Trophoblast cell (in vitro differentiated cells and primary cell): ENCODE data around the gene KIRREL3.

Source experiments
- DNase-seq, 2 donors: peaks; one replicate each; pipeline ENCODE4 v3.0.0-alpha.2; 2016
- H2AFZ ChIP-seq: 2 replicates; pipeline ENCODE4 v1.6.1; 2013; ENCODE audit warnings: low read length, moderate library complexity, mild to moderate bottlenecking; ENCODE audit not compliant: insufficient read depth, poor library complexity
- H2AK5ac ChIP-seq: 2 replicates; pipeline ENCODE4 v1.6.1; 2013; ENCODE audit warnings: mild to moderate bottlenecking, low read length
- H2BK120ac ChIP-seq: 2 replicates; pipeline ENCODE4 v1.6.1; 2013; ENCODE audit warnings: low read length, mild to moderate bottlenecking, moderate library complexity; ENCODE audit not compliant: insufficient read depth, poor library complexity
- H2BK12ac ChIP-seq: 2 replicates; pipeline ENCODE4 v1.6.1; 2013; ENCODE audit warnings: mild to moderate bottlenecking, low read length, moderate library complexity
- H2BK5ac ChIP-seq: 2 replicates; pipeline ENCODE4 v1.6.1; 2013; ENCODE audit warnings: low read length, low read depth, moderate library complexity, mild to moderate bottlenecking; ENCODE audit not compliant: poor library complexity
- H3K14ac ChIP-seq: 2 replicates; pipeline ENCODE4 v1.6.1; 2013; ENCODE audit warnings: mild to moderate bottlenecking, low read length
- H3K18ac ChIP-seq: 2 replicates; pipeline ENCODE4 v1.6.1; 2013; ENCODE audit warnings: mild to moderate bottlenecking, low read length
- H3K23ac ChIP-seq: 2 replicates; pipeline ENCODE4 v1.6.1; 2013; ENCODE audit warnings: low read length
- H3K27ac ChIP-seq: 2 replicates; pipeline ENCODE4 v1.5.1; 2013; ENCODE audit warnings: low read depth, mild to moderate bottlenecking, inconsistent platforms, low read length, moderate library complexity
- H3K27me3 ChIP-seq: 2 replicates; pipeline ENCODE4 v1.6.1; 2013; ENCODE audit warnings: inconsistent platforms, mild to moderate bottlenecking, low read length, moderate library complexity; ENCODE audit not compliant: insufficient read depth
- H3K36me3 ChIP-seq, 2 experiments: 1 replicate in 1 of 2; 2 replicates in 1 of 2; pipeline ENCODE4 v1.6.1; 2013; ENCODE audit warnings: low read length in 2 of 2, mild to moderate bottlenecking in 2 of 2, moderate library complexity in 1 of 2; ENCODE audit not compliant: insufficient read depth in 2 of 2, control insufficient read depth in 1 of 2
- H3K4ac ChIP-seq: 2 replicates; pipeline ENCODE4 v1.6.1; 2013; ENCODE audit warnings: low read depth, mild to moderate bottlenecking, low read length, moderate library complexity
- H3K4me1 ChIP-seq, 2 experiments: 1 replicate in 1 of 2; 2 replicates in 1 of 2; pipeline ENCODE4 v1.6.1; 2013; ENCODE audit warnings: low read length in 2 of 2, mild to moderate bottlenecking in 2 of 2, moderate library complexity in 1 of 2; ENCODE audit not compliant: insufficient read depth in 2 of 2, control insufficient read depth in 1 of 2
- H3K4me2 ChIP-seq: 2 replicates; pipeline ENCODE4 v1.6.1; 2013; ENCODE audit warnings: inconsistent platforms, mild to moderate bottlenecking, low read length, moderate library complexity
- H3K4me3 ChIP-seq: 2 replicates; pipeline ENCODE4 v1.5.1; 2013; ENCODE audit warnings: mild to moderate bottlenecking, low read depth, low read length, inconsistent platforms
- H3K79me1 ChIP-seq: one replicate; pipeline ENCODE4 v1.6.1; 2013; ENCODE audit warnings: low read length
- H3K79me2 ChIP-seq: 2 replicates; pipeline ENCODE4 v1.6.1; 2013; ENCODE audit warnings: low read length, mild to moderate bottlenecking; ENCODE audit not compliant: control insufficient read depth, insufficient read depth, poor library complexity
- H3K9ac ChIP-seq: 2 replicates; pipeline ENCODE4 v1.6.1; 2013; ENCODE audit warnings: mild to moderate bottlenecking, low read length
- H3K9me3 ChIP-seq: 2 replicates; pipeline ENCODE4 v1.6.1; 2013; ENCODE audit warnings: low read depth, mild to moderate bottlenecking, control low read depth, inconsistent platforms, low read length; ENCODE audit not compliant: insufficient read depth
- H4K12ac ChIP-seq: 2 replicates; pipeline ENCODE4 v1.6.1; 2013; ENCODE audit warnings: low read depth, mild to moderate bottlenecking, low read length, moderate library complexity
- H4K8ac ChIP-seq: 2 replicates; pipeline ENCODE4 v1.6.1; 2013; ENCODE audit warnings: low read depth, mild to moderate bottlenecking, low read length, moderate library complexity
- H4K91ac ChIP-seq: one replicate; pipeline ENCODE4 v1.6.1; 2013; ENCODE audit warnings: low read depth, mild to moderate bottlenecking, low read length, moderate library complexity
- WGBS: extraction: QIAGEN DNeasy Blood & Tissue Kit; methylation state at CpG from one replicate; pipeline ENCODE4 v1.1.7; 2013; ENCODE audit warnings: missing lambda C conversion rate; ENCODE audit not compliant: insufficient read length, insufficient coverage; ENCODE audit errors: extremely low coverage; 5-methylcytosine and 5-hydroxymethylcytosine counted together

Gene KIRREL3

GRCh38 chr11:126673319-126673718 is 327.3 kb downstream of the KIRREL3 start:
- no CpG with 5 or more reads among the region's 1 CpG for WGBS
- Histone ChIP-seq H2AK5ac (no peak overlapping the region), H3K4me3 (no peak overlapping the region), H4K12ac (no peak overlapping the region), H4K8ac (no peak overlapping the region), H3K36me3 (no peaks in the 10 kb centered on the region), H2AFZ (no peak overlapping the region), H3K18ac (no peak overlapping the region), H2BK120ac (no peak overlapping the region), H3K4me2 (no peak overlapping the region), H4K91ac (no peak overlapping the region), H3K4ac (no peak overlapping the region), H3K79me1 (no peaks in the 10 kb centered on the region), H3K14ac (no peak overlapping the region), H3K4me1 (no peaks in the 10 kb centered on the region), H3K9ac (no peak overlapping the region), H2BK12ac (no peak overlapping the region), H3K79me2 (no peaks in the 10 kb centered on the region), H3K27me3 (no peaks in the 10 kb centered on the region), H2BK5ac (no peak overlapping the region), H3K27ac (no peak overlapping the region), H3K9me3 (peaks cover 2% of the 10 kb centered on the region), H3K23ac (no peak overlapping the region)
- no peak for DNase-seq

- DNase-seq, result no peak
- peaks cover 2% of the 10 kb centered on the region for H3K9me3 ChIP-seq
- no peak overlapping the region for H2BK120ac ChIP-seq
Measured at GRCh38 chr11:126669416-126669815, 331.2 kb downstream of the KIRREL3 start.

GRCh38 chr11:126664643-126665042 is 335.9 kb downstream of the KIRREL3 start:
- Histone ChIP-seq H3K23ac (no peak overlapping the region), H2BK12ac (no peak overlapping the region), H2BK5ac (no peak overlapping the region), H2AK5ac (no peak overlapping the region), H3K27ac (no peak overlapping the region), H3K4me1 (no peaks in the 10 kb centered on the region), H3K14ac (no peak overlapping the region), H3K27me3 (no peaks in the 10 kb centered on the region), H3K79me1 (no peaks in the 10 kb centered on the region), H3K4me2 (no peak overlapping the region), H2AFZ (no peak overlapping the region), H2BK120ac (no peak overlapping the region), H4K12ac (no peak overlapping the region), H3K79me2 (no peaks in the 10 kb centered on the region), H3K18ac (no peak overlapping the region), H3K4me3 (no peak overlapping the region), H3K36me3 (no peaks in the 10 kb centered on the region), H3K9ac (no peak overlapping the region), H4K91ac (no peak overlapping the region), H3K9me3 (no peaks in the 10 kb centered on the region), H3K4ac (no peak overlapping the region), H4K8ac (no peak overlapping the region)
- DNase-seq, result no peak
- no CpG with 5 or more reads among the region's 2 CpGs for WGBS

More at GRCh38 chr11:126669416-126669815, 331.2 kb downstream of the KIRREL3 start:
- no peak overlapping the region for H3K23ac ChIP-seq
- no peak overlapping the region for H3K14ac ChIP-seq
- no peak overlapping the region for H2AFZ ChIP-seq
- H3K4me1 ChIP-seq, result no peaks in the 10 kb centered on the region
- H2AK5ac ChIP-seq, result no peak overlapping the region
- no peak overlapping the region for H4K12ac ChIP-seq
- no peak overlapping the region for H3K4me3 ChIP-seq
- no peak overlapping the region for H4K91ac ChIP-seq
- no peak overlapping the region for H3K4ac ChIP-seq
- no peak overlapping the region for H3K18ac ChIP-seq
- H2BK5ac ChIP-seq, result no peak overlapping the region
- no peak overlapping the region for H3K4me2 ChIP-seq
- H3K36me3 ChIP-seq, result no peaks in the 10 kb centered on the region
- H3K79me2 ChIP-seq, result no peaks in the 10 kb centered on the region
- H3K79me1 ChIP-seq, result no peaks in the 10 kb centered on the region
- no peak overlapping the region for H3K9ac ChIP-seq
- H4K8ac ChIP-seq, result no peak overlapping the region
- no peak overlapping the region for H3K27ac ChIP-seq
- no peak overlapping the region for H2BK12ac ChIP-seq
- WGBS, result no CpG with 5 or more reads among the region's 5 CpGs
- no peaks in the 10 kb centered on the region for H3K27me3 ChIP-seq

- no peak overlapping the region for H3K14ac ChIP-seq
- H2BK120ac ChIP-seq, result no peak overlapping the region
- H2BK5ac ChIP-seq, result no peak overlapping the region
- H3K27ac ChIP-seq, result no peak overlapping the region
- no peak for DNase-seq
- H3K36me3 ChIP-seq, result no peaks in the 10 kb centered on the region
- no peak overlapping the region for H3K4me3 ChIP-seq
- H2AFZ ChIP-seq, result no peak overlapping the region
- no peaks in the 10 kb centered on the region for H3K9me3 ChIP-seq
- no peak overlapping the region for H3K9ac ChIP-seq
- H3K79me2 ChIP-seq, result no peaks in the 10 kb centered on the region
- no peak overlapping the region for H3K4me2 ChIP-seq
- no peak overlapping the region for H2BK12ac ChIP-seq
- no peak overlapping the region for H3K4ac ChIP-seq
- no peaks in the 10 kb centered on the region for H3K79me1 ChIP-seq
- no peak overlapping the region for H2AK5ac ChIP-seq
- no peak overlapping the region for H3K23ac ChIP-seq
- no CpG with 5 or more reads among the region's 3 CpGs for WGBS
- no peak overlapping the region for H4K8ac ChIP-seq
- H3K18ac ChIP-seq, result no peak overlapping the region
- no peak overlapping the region for H4K91ac ChIP-seq
- no peak overlapping the region for H4K12ac ChIP-seq
- no peaks in the 10 kb centered on the region for H3K27me3 ChIP-seq
- H3K4me1 ChIP-seq, result no peaks in the 10 kb centered on the region
Measured at GRCh38 chr11:126663749-126664592, 336.6 kb downstream of the KIRREL3 start.
